ENCODE data around the gene CFAP97D2. TPM values are rescaled to one million over a fixed set of nuclear protein-coding genes. Genes with fewer than 3 reads are reported as not detected.

Gene CFAP97D2
- total RNA-seq, result not detected in 2 replicates

DNA sequence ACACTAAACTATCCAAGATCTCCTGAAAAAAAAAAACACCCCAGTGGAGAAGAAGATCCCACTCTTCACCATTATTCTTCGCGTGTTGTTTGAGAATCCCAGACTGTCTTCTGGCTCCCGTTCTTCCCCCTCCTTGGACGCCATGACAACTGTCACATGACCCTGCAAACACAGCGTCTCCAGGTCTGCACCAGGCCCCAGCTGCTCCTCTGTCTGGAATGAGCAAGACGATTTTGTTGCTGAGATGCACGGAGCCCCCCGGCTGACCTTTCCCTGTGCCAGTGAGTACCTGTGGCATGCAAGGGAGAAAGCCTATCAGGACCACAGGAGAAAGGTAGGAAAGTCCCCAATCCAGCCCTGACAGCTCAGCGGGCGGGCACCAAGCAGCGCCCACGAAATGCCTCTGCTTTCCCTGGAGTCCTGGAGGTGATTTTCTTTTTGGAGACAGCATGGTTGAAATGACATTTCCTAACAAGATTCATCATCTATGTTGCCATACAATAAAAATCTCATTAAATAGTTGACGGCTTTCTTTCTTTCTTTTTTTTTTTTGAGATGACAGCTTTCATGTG lies at the start of gene CFAP97D2:
Gene CFAP97D2 (plus strand): TSS at position 171 of the 572 bp plus-strand sequence. CDS start 74 bp downstream, at position 245.

DNA sequence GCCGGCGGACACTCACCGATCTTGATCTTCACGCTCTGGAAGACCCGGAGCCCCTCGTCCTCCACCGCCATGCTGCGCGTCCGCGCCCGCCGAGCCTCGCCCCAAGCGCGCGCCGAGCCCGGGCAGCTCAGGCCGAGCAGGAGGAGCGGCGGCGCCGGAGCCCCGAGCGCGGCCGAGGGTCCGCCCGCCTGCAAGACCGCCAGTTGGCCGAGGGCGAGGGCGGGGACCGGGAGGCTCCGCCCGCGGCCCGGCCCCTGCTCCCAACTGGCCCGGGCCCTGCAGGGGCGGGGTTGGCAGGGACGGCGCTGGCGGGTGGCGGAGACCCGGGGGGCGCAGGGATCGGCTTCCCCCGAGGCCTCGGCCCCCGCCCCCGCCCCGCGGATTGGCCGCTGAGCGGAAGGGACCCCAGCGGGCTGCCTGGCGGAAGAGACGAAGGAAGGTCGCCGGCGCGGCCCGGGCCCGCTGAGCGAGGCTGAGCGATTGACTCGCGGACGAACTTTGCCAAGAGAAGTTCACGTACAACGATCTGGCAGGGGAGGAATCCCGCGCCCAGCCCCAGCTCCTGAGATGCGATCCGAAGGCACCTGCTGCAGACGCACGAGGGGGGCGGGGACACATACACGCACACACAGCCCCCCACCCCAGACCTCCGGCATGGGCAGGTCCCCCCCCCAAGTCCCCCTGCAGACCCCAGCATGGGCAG lies 46.5 kb upstream of the CFAP97D2 start, which contains the start of gene RASA3:
Gene RASA3 (minus strand): TSS at position 205 of the 703 bp plus-strand sequence. CDS start 134 bp downstream, at position 71.

DNA sequence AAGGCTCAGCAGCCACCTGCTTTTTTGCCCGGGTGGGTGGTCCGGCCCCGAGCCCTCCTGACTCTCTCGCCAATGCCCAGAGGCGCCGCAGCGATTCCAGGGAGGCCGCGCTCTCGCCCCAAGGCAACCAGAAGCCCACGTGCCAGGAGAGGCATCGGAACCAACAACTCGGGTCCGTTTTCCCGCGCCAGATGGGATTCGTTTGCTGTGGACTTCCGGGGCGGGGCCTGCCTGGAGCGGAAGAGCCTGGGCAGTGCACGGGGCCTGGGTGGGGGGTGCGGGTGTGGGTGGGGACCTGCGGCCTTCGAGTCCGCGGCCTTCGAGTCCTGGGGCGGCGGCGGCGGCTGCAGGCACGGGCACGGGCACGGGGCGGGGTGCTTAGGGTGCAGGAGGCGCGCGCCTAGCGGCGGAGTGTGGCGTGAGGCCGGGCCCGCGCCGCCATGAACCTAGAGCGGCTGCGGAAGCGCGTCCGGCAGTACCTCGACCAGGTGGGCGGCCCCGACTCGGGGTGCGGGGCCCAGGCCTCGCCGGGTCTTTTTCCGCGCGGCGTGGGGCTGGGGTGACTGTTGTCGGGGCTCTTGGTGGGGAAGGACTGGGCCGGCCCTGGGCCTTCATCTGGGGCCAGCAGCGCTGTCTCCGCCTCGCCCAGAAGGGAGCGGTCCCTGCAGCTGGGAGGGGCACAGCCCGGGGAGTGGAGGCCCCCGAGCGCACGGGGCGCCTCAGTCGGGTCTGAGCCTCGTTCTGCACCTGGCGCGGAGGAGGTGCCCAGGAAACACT lies 55.8 kb downstream of the CFAP97D2 start, which contains the start of gene CDC16:
Gene CDC16 (plus strand): TSS at position 253 of the 777 bp plus-strand sequence. CDS start 188 bp downstream, at position 441.

Other genes starting within 250 kb of the CFAP97D2 start
- gene C13orf46, start 205.2 kb upstream of the CFAP97D2 start, total RNA-seq, result not detected in 2 replicates
- 4.8 and 5.9 TPM in 2 replicates for gene RASA3, start 46.6 kb upstream of the CFAP97D2 start, total RNA-seq
- 21.4 and 23.1 TPM in 2 replicates for gene CDC16, start 55.6 kb downstream of the CFAP97D2 start, total RNA-seq
- gene UPF3A, start 102.3 kb downstream of the CFAP97D2 start, total RNA-seq, result 19.3 and 21.7 TPM in 2 replicates
- gene CHAMP1, start 135.2 kb downstream of the CFAP97D2 start, total RNA-seq, result 21.5 and 22.4 TPM in 2 replicates

Measured in airway epithelial cell (primary cell).